Activated CD8-positive, alpha-beta T cell treated with anti-CD3 and anti-CD28 coated beads for 36 hours (primary cell): ENCODE measurements around the gene LRG1. TPM values are rescaled to one million over a fixed set of nuclear protein-coding genes. Genes with fewer than 3 reads are reported as not detected.

Experiments used
- ATAC-seq: fragments of 200-7000 bp; cut with Tn5 transposase; one replicate; pipeline ENCODE4 v1.10.0; 2021; ENCODE audit warnings: mild to moderate bottlenecking, moderate library complexity
- CTCF ChIA-PET: fragments of 350-600 bp; sonication (Branson Sonifier 250); formaldehyde crosslinking; loops from one replicate; lab custom pipeline; 2021; ENCODE audit warnings: antibody characterized with exemption; lab: Charles Lee
- POLR2A ChIA-PET: fragments of 350-600 bp; sonication (Branson Sonifier 250); formaldehyde crosslinking; loops from one replicate; lab custom pipeline; 2021; ENCODE audit warnings: antibody characterized with exemption; lab: Charles Lee
- DNase-seq: peaks from one replicate; pipeline ENCODE4 v3.0.0-alpha.2; 2020
- H3K27ac Mint-ChIP-seq: one replicate; pipeline ENCODE4 v1.8.0; 2021; ENCODE audit warnings: mild to moderate bottlenecking, mixed read lengths
- H3K27me3 Mint-ChIP-seq: one replicate; pipeline ENCODE4 v1.8.0; 2021; ENCODE audit warnings: mixed read lengths
- H3K36me3 Mint-ChIP-seq: one replicate; pipeline ENCODE4 v1.8.0; 2021; ENCODE audit warnings: low read depth, mixed read lengths
- H3K4me1 Mint-ChIP-seq: one replicate; pipeline ENCODE4 v1.8.0; 2021; ENCODE audit warnings: low read depth, mixed read lengths
- H3K4me3 Mint-ChIP-seq: one replicate; pipeline ENCODE4 v1.8.0; 2021; ENCODE audit warnings: mild to moderate bottlenecking, moderate library complexity, mixed read lengths
- H3K9me3 Mint-ChIP-seq: one replicate; pipeline ENCODE4 v1.8.0; 2021; ENCODE audit warnings: mixed read lengths
- intact Hi-C: fragments of 100-400 bp; cut with micrococcal nuclease; formaldehyde crosslinking; loops from one replicate; pipeline ENCODE4 v1.10.0; 2022
- total RNA-seq, 2 experiments: library from RNA; stranded (reverse); gene quantifications; one replicate each; pipeline ENCODE4 v1.2.3, GENCODE V29; 2021
- TF ChIP-seq, protein P1 (sequence below): fragments of 200-600 bp; IDR thresholded peaks from one replicate; pipeline ENCODE4 v1.8.0; 2022; ENCODE audit warnings: antibody characterized with exemption, mild to moderate bottlenecking

The LRG1 gene
- total RNA-seq, 2 experiments from 2014 or later: 0.09 TPM; not detected in 1

DNA sequence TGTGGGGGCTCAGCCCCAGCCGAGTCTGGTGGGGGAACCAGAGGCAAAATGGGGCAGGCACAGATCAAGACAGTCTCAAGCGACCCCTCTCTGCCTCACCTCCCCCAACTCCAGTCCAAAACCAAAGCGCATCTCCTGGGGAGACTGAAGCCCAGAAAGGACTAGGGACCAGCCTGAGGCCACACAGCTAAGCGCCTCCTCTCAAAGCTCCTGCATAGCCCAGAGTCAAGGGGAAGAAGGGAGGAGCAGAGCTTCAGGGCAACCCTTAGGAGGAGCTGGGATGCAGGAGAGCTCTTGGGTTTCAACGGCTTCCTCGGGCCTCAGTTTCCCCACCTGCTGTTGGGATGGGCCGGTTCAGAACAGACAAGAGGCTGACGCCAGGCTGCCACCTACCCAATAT is 39.6 kb upstream of the LRG1 start:
- no peak overlapping the region for H3K27ac Mint-ChIP-seq
- no peaks in the 10 kb centered on the region for H3K36me3 Mint-ChIP-seq
- ChIA-PET CTCF (interaction anchor here (0.9 to 2.3 kb wide), 5 partner anchors 14 to 57 kb away, joined by 3 to 9 read pairs (median 4); no protein-coding TSS in a partner anchor), POLR2A (no interaction called here)
- peaks cover 15% of the 10 kb centered on the region for H3K4me1 Mint-ChIP-seq
- no peaks in the 10 kb centered on the region for H3K9me3 Mint-ChIP-seq
- TF ChIP-seq, protein P1, sequence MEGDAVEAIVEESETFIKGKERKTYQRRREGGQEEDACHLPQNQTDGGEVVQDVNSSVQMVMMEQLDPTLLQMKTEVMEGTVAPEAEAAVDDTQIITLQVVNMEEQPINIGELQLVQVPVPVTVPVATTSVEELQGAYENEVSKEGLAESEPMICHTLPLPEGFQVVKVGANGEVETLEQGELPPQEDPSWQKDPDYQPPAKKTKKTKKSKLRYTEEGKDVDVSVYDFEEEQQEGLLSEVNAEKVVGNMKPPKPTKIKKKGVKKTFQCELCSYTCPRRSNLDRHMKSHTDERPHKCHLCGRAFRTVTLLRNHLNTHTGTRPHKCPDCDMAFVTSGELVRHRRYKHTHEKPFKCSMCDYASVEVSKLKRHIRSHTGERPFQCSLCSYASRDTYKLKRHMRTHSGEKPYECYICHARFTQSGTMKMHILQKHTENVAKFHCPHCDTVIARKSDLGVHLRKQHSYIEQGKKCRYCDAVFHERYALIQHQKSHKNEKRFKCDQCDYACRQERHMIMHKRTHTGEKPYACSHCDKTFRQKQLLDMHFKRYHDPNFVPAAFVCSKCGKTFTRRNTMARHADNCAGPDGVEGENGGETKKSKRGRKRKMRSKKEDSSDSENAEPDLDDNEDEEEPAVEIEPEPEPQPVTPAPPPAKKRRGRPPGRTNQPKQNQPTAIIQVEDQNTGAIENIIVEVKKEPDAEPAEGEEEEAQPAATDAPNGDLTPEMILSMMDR: no peak
- no peak overlapping the region for H3K4me3 Mint-ChIP-seq
- peaks cover 50% of the 10 kb centered on the region for H3K27me3 Mint-ChIP-seq
- no peak for DNase-seq
- ATAC-seq: no peak
- intact Hi-C loops: loop anchor here (5.0 kb wide), 1 partner anchor 58 kb away; the partner anchor contains the start of gene TNFAIP8L1

DNA sequence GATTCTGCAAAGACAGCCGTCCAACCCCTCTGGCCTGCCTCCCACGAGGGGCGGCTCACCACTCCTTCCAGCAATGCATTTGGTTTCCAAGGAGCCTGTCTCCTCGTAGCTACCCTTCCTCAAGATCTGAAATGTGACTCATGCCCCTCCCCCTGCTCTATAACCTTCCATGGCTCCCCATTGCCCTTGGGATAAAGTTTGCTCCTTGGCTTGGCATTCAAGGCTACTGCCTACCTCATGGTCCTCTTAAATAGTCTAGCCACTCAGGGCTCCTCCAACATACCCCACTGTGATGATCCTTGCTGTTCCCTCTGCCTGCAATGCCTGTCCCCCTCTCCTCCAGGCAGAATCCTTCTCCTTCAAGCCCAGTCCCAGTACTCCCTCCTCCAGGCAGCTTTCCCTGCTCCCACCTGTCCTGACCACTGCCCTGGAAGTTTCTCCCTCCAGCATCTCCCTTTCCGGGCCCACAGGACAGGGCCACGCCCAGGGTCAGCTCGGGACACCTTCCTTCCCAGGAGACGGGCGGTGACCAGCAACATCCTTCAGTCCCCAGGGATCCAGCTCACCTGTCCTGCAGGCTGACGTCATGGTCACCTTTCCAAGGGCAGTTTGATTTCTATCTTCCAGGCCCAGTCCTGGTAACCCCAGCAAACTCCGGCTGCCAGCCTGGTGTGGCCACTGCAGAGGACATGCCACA is 38.9 kb upstream of the LRG1 start:
- Mint-ChIP-seq H3K27me3 (peaks cover 50% of the 10 kb centered on the region), H3K4me1 (peaks cover 15% of the 10 kb centered on the region), H3K27ac (no peak overlapping the region), H3K9me3 (no peaks in the 10 kb centered on the region), H3K4me3 (no peak overlapping the region), H3K36me3 (no peaks in the 10 kb centered on the region)
- DNase-seq (no peak), ATAC-seq (no peak)
- CTCF ChIA-PET: interaction anchor here (1.2 to 2.3 kb wide), 4 partner anchors 15 to 58 kb away, joined by 3 to 9 read pairs (median 6); no protein-coding TSS in a partner anchor
- intact Hi-C loops: loop anchor here (5.0 kb wide), 1 partner anchor 59 kb away; the partner anchor contains the start of gene TNFAIP8L1
- POLR2A ChIA-PET: no interaction called here
- TF ChIP-seq, protein P1: no peak

- DNase-seq (no peak), ATAC-seq (no peak)
- no peaks in the 10 kb centered on the region for H3K9me3 Mint-ChIP-seq
- TF ChIP-seq, protein P1: no peak
- intact Hi-C loops: loop anchor here (5.0 kb wide), 1 partner anchor 60 kb away; the partner anchor contains the start of gene TNFAIP8L1
- H3K27ac Mint-ChIP-seq: no peak overlapping the region
- peaks cover 13% of the 10 kb centered on the region for H3K4me1 Mint-ChIP-seq
- CTCF ChIA-PET: interaction anchor here (0.9 to 4.5 kb wide), 14 partner anchors 10 to 82 kb away, joined by 3 to 53 read pairs (median 7); no protein-coding TSS in a partner anchor
- H3K36me3 Mint-ChIP-seq: no peaks in the 10 kb centered on the region
- POLR2A ChIA-PET: no interaction called here
- no peak overlapping the region for H3K4me3 Mint-ChIP-seq
- peaks cover 43% of the 10 kb centered on the region for H3K27me3 Mint-ChIP-seq
Observed at GRCh38 chr19:4577020-4577782, 37.4 kb upstream of the LRG1 start.

DNA sequence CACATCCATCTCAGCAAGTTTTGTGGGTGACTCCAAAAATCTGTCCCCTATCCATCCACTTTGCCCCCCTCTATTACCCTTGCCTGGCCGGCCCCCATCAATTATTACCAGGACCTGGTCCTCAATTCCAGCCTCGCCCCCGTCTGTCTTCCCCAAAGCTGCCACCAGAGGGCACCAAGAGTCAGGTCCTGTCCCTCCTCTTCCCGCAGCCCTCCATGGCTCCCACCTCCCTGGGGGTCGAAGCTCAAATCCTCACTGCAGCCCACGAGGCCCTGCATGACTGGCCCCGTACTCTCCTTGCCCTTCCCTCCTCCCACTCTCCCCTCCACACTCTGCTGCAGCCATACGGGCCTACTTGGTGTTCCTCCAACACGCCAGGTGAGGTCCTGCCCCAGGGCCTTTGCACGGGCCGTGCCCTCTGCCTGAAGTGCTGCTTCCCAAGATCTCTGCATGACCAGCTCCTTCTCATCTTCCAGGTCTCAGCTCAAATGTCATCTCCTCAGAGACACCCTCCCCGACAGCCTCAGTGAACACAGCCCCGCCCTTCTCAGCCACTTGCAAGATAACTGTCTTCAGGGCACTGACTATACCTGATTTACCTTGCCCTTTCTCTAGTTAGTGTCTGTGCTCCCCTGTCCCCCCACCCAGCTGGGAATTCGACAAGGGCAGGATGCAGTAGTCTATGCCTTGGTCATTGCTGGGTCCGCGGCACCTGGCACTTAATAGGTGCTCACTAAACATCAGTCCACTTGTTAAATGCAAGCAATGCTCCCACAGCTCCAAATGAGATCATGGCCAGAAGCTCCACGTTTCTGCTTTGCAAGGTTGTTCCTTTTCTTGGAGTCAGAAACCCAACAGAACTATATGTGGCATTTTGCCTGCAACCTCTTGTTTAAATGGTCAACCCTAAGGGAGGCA is 36.4 kb upstream of the LRG1 start:
- ATAC-seq: peak; percentile 59
- Mint-ChIP-seq H3K36me3 (no peaks in the 10 kb centered on the region), H3K27me3 (peaks cover 39% of the 10 kb centered on the region), H3K4me1 (peaks cover 9% of the 10 kb centered on the region), H3K4me3 (no peak overlapping the region), H3K9me3 (no peaks in the 10 kb centered on the region), H3K27ac (no peak overlapping the region)
- TF ChIP-seq, protein P1: peak; percentile 74
- CTCF ChIA-PET: interaction anchor here (0.6 to 4.5 kb wide), 21 partner anchors 8 to 172 kb away, joined by 3 to 53 read pairs (median 6); partner anchors contain the start of gene SEMA6B
- intact Hi-C loops: loop anchor here (5.0 kb wide), 1 partner anchor 61 kb away; the partner anchor contains the start of gene TNFAIP8L1
- POLR2A ChIA-PET: interaction anchor here (0.9 kb wide), 1 partner anchor 64 kb away, joined by 3 read pairs; no protein-coding TSS in a partner anchor
- DNase-seq: peak; percentile 85
